HG02623 (cell line): ENCODE results near the gene TSPEAR.
"Not testable (repeated sequence)": the region's sequence is repeated elsewhere in the genome, so short reads cannot be mapped to it uniquely, and the experiment has no call there.

ENCODE experiments used
- ATAC-seq: cut with Tn5 transposase; IDR thresholded peaks from one replicate; pipeline ENCODE4 v1.9.1; 2021; ENCODE audit warnings: moderate library complexity; ENCODE audit not compliant: unreplicated experiment

TSPEAR gene

DNA sequence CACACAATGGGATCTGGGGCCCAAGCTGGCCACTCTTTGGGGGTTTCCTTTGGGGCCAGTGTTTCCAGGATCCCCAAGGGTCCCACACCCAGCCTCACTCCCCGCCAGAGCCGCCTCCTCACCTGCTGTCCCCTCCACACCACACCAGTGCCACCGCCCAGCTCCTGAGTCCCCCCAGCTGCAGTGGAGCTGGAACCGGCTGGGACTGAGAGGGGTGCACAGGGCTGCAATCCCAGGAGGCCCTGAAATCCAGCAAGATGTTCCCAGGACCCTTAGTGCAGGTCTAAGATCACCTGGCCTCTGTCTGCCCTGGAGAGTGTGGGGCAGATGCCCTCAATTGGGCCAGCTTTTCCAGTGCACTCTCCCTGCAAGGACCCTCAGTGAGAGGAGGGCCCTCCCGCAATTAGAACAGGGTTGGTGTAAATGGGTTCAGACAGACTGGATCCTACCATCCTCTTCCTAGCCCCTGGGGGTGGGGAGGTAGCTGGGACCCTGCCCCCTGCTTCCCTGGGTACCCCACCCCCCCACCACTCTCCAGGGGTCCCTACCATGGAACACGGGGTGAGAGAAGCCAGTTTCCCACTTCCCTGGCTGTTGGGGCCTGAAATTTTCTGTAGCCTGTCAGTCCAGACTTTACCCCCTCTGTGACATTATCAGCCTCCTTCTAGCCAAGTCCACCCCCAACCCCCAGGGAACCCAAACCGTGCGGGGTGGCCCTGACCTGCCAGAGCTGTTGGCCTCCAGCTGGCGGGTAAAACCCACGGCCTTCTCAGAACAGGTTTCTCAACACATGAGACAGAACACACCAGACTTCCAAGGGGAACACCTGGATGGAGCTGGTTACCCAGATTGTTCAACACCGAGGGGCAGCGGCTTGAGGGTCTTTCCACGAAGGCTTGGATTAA, 7.4 kb downstream of the TSPEAR start:
- no peak for ATAC-seq

GRCh38 chr21:44702973-44703730, 8.2 kb downstream of the TSPEAR start:
- no peak for ATAC-seq

DNA sequence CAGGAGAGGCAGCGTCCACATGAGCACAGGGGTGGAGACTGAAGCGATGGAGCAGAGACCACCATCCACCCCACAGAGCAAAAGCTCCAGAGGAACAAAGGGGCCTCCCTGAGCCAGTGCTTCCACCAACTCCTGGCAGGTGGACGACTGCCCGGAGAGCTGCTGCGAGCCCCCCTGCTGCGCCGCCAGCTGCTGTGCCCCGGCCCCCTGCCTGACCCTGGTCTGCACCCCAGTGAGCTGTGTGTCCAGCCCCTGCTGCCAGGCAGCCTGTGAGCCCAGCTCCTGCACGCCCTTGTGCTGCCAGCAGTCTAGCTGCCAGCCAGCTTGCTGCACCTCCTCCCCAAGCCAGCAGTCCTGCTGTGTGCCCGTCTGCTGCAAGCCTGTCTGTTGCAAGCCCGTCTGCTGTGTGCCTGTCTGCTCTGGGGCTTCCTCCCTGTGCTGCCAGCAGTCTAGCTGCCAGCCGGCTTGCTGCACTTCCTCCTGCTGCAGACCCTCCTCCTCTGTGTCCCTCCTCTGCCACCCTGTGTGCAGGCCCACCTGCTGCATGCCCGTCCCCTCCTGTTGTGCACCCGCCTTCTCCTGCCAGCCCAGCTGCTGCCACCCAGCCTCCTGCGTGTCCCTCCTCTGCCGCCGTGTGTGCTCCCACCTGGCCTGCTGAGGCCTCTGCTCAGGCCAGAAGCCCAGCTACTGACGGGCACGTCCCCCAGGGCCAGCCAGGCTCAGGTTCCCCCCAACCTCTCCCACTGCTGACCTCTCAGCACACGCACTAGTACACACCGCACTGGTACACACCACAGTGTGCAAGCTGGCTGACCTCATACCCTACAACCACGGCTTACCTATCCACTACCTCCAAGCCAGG, 9.0 kb downstream of the TSPEAR start:
- ATAC-seq: no peak

- ATAC-seq: no peak
These were observed 9.8 kb downstream of the TSPEAR start for GRCh38 chr21:44701541-44701940.

GRCh38 chr21:44701023-44701400, 10.4 kb downstream of the TSPEAR start:
- no peak for ATAC-seq

DNA sequence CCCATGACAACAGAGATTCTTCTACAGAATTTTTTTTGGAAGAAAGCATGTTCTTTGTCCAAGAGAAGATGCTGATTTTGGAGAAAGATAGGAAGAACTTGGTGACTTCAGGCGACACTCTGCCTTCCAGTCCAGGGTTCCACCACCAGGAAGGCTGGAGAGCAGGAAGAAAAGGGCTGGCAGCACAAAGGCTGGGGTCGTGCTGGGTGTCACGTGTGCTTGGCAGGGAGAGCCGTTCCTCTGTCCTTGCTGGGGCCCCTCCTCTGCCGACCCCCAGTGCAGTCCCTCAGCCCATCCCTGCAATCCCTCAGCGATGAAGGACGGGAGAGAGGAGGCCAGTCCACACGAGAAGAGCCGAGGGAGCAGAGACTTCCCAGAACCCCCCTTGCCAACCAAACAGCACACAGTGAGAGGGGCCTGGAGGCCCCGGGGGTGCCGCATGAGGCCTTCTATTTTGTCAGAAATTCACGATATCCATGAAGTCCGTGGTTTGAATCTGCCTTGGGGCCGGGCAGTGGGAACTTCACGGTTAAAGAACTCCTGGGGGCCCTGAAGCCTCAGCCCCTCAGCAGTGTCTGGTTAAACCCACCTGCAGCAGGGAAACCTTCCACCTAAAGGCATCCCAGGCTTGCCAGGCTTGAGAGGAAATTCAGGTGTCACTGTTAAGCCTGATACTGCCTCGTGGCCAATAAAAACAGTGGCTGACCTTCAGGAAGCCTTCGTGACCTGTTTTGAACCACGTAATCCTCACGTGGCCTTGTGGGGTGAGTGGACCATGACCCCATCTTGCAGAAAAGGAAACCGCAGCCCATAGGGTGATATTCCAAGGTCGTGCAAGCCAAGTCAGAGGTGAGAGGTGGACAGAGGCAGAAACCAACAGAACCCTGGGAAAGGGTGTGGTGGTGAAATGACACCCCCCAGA, 11.0 kb downstream of the TSPEAR start:
- no peak for ATAC-seq

- no peak for ATAC-seq
These were observed 11.8 kb downstream of the TSPEAR start for GRCh38 chr21:44699502-44700001.

DNA sequence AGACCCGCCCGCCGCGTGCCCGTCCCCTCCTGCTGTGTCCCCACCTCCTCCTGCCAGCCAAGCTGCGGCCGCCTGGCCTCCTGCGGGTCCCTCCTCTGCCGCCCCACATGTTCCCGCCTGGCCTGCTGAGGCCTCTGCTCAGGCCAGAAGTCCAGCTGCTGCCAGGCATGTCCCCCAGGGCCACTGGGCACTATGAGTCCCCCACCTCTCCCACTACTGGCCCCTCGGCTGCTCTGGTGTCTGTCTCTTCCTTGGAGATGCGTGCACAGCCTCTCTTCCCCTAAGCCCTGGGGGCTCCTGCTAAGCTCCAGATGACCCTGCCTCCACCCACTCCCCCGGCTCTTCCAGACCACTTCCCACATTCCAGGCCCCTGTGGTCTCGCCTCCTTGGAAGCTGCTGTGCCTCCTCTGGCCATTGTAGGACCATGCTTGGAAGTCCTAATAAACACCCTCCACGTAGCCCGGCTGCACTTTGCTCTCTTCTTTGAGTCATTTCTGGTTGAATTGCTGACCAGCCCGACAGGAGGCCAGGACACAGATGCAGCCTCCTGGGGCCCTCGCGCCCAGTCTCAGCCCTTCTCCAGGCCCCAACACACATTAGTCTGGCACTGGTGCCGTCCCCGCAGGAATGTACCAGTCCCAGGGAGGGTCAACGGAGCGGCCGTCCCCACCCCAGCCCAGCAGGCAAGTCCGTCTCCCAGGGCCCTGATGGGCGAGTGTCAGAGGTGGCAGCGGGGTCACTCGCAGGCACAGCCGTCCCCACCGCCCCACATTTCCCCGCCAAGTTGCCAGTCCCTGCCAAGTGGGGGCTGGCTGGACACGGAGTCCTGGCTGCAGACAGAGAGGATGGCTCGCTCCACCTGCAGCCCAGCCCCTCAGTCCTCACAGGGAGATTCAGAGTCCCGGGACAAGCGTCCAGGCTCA, 13.3 kb downstream of the TSPEAR start:
- no peak for ATAC-seq

DNA sequence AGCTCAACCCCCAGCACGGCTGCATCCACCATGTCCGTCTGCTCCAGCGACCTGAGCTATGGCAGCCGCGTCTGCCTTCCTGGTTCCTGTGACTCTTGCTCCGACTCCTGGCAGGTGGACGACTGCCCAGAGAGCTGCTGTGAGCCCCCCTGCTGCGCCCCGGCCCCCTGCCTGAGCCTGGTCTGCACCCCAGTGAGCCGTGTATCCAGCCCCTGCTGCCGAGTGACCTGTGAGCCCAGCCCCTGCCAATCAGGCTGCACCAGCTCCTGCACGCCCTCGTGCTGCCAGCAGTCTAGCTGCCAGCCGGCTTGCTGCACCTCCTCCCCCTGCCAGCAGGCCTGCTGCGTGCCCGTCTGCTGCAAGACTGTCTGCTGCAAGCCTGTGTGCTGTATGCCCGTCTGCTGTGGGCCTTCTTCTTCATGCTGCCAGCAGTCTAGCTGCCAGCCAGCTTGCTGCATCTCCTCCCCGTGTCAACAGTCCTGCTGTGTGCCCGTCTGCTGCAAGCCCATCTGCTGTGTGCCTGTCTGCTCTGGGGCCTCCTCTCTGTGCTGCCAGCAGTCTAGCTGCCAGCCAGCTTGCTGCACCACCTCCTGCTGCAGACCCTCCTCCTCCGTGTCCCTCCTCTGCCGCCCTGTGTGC, 14.1 kb downstream of the TSPEAR start, which contains the start of gene KRTAP10-12:
TSS of gene KRTAP10-12 (plus strand) at position 1 of the 639 bp plus-strand sequence. CDS start at position 31, 30 bp downstream.
- not testable (repeated sequence) for ATAC-seq

DNA sequence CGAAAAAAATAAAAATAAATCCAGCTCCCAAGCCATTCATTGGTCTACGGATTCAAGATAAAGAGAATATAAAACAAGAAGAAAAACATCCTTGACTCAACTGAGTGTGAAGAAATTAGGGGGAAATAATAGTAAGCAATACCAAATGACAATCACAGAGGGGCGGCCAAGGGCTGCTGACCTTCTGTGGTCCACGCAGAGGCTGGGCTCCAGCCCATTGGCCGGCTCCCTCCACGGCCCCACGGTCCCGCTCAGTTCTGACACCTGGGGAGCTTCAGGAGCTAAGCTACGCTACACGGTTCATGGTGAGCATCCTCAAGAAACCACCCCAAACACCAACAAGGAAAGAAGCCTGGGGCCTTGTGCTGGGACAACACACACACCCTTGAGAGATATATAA, 14.8 kb downstream of the TSPEAR start:
- ATAC-seq: no peak

DNA sequence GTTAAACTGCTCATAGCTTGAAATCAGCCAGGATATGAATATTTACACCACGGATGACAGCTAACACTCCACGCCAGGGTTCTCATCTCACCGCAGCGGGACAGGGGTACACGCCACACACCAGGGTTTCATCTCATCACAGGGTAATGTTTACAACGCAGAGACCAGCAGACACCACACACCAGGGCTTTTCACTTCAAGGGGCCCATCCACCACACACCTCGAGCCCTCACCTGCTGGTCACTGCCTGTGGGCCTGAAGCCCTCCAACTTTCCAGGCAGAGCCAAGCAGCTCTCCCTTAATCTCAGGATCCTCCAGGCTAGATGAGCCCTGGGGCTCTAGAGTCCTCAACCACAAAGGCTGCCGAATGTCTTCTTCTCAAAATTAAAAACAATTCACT, 15.7 kb downstream of the TSPEAR start:
- ATAC-seq: no peak

DNA sequence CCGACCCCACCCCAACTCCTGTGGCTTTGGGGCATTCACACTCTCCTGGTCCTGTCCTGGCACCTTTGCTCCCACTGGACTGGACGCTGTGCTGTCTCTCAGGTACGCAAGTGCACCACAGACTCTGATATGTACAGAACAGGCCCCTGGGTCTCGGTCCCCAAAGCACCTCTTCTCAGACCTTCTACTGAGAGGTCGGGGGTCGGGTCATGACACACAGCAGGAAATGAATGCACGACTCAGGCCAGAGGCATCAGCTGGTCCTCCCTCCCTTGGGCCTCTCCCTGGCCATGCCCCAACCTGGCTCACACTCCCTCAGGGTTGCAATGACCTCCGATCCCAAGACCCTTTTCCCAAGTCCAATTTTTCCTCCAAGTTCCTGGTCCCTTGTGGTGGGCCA, 16.2 kb downstream of the TSPEAR start:
- no peak for ATAC-seq

DNA sequence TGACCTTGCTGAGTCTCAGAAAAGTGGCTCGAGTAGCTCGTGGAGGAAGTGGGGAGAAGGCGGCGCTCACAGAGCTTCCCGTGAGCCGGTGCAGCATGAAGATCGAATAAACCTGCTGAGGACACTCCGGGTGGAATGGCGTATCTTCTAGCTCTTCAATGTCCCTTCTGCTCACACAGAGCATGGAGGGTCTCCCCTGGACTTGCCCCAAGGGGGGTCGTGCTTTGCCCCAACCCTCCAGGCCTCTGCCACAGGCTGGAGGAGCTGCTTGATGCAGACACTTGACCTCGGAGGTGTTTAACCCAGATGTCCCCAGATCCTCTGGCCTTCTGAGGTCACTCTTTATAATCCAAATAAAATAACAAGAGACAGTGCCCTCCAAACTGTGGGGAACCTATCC, 16.6 kb downstream of the TSPEAR start:
- ATAC-seq: no peak

DNA sequence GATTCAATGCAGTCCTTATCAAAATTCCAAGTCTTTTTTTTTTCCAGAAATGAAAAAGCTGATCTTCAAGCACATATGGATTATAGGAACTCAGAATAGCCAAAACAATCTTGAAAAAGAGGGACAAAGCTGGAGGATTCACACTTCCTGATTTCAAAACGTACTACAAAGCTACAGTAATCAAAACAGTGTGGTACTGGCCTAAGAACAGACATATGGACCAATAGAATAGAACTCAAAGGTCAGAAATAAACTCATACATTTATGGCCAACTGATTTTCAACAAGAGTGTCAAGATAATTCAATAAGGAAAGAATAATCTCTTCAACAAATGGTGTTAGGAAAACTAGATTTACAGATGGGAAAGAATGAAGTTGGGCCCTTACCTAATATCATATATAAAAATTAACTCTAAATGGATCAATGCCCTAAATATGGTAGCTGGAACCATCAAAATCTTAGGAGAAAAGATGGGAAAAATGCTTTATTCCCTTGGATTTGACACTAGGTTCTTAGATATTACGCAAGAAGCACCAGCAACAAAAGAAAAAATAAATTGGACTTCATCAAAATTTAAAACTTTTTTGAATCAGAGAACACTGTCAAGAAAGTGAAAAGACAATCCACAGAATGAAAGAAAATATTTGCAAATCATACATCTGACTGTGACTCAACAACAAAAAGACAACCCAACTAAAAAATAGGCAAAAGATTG, 18.4 kb downstream of the TSPEAR start:
- no peak for ATAC-seq

DNA sequence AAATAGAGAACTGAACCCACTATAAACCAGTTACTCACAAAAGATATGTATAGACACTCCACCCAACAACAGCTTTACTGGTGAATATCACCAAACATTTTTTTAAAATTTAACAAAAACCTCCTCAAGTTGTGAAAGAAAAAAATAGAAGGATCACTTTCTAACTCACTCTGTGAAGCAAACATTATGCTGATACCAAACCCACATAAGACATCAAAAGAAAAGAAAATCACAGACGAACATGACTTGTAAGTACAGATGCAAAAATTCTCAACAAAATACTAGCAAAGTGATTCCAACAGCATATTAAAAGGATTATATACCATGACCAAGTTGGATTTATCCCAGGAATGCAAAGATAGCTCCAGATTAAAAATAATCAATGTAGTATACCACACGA, 19.7 kb downstream of the TSPEAR start:
- no peak for ATAC-seq

DNA sequence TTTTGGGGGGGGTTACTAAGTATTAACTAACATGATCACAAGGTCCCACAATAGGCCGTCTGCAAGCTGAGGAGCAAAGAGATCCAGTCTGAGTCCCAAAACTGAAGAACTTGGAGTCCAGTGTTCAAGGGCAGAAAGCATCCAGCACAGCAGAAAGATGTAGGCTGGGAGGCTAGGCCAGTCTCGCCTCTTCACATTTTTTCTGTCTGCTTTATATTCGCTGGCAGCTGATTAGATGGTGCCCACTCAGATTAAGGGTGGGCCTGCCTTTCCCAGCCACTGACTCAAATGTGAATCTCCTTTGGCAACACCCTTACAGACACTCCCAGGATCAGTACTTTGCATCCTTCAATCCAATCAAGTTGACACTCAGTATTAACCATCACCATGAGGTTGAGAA, 21.6 kb downstream of the TSPEAR start:
- ATAC-seq: not testable (repeated sequence)

DNA sequence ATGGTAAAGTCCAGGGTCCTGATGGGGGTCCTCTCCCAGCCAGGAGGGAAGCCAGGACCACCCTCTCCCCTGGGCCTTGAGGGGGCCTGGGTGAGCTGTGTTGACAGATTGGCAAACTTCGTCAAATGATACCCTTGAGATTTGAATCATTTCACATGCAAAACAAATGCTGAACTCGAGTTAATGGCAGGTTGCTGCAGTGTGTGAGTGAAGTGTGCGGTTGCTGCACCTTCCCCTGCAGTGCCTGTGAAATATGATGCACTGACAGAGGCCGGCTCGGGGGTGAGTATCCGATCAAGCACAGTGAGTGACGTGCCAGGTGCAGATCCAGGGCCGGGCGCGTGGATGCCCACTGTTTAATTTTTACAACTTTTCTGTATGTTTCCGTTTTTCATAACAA, 23.7 kb downstream of the TSPEAR start:
- ATAC-seq: no peak
